ENCODE measurements around the gene METTL22. TPM values are rescaled to one million over a fixed set of nuclear protein-coding genes. Genes with fewer than 3 reads are reported as not detected.

Gene METTL22
- total RNA-seq, 8 experiments from 2014 or later, result 16.3 to 42.9 (median 30.6) TPM

- in situ Hi-C loops (cut with MboI; ENCODE audit: low pct_unique_long_range_greater_than_20kb in 2 of 9, low sequenced_read_pairs in 9 of 9, unreplicated experiment in 9 of 9), result no loop called here
- Histone ChIP-seq H3K4me3 (no peak overlapping the region), H3K27ac (no peak overlapping the region), H3K4me1 (replicated peaks in 1 of 2) (peaks cover 13 to 17% of the 10 kb centered on the region in 2 donors)
- WGBS, 10 experiments, result 8 to 100% (median 95%) methylated on average over 1 to 2 of the region's 2 CpGs; no CpG with 5 or more reads in 3 of the 10 experiments
- ATAC-seq (replicated peaks in 6 of 8), result no peak
These were observed 36.5 kb upstream of the METTL22 start for GRCh38 chr16:8585041-8585440.

GRCh38 chr16:8585857-8586256 is 35.6 kb upstream of the METTL22 start:
- 8 to 100% (median 60%) methylated on average over 1 to 3 of the region's 3 CpGs; no CpG with 5 or more reads in 1 of the 10 experiments for WGBS, 10 experiments
- Histone ChIP-seq H3K4me3 (no peak overlapping the region), H3K4me1 (replicated peaks in 1 of 2) (peaks cover 17 to 18% of the 10 kb centered on the region in 2 donors), H3K27ac (no peak overlapping the region)
- in situ Hi-C loops (cut with MboI; ENCODE audit: low pct_unique_long_range_greater_than_20kb in 2 of 9, low sequenced_read_pairs in 9 of 9, unreplicated experiment in 9 of 9), result no loop called here
- peak in 1 of 8 experiments; percentile 20 for ATAC-seq (replicated peaks in 6 of 8)

GRCh38 chr16:8587065-8587464 is 34.4 kb upstream of the METTL22 start:
- Histone ChIP-seq H3K4me3 (no peak overlapping the region), H3K27ac (no peak overlapping the region), H3K4me1 (replicated peaks in 1 of 2) (peaks cover 11 to 12% of the 10 kb centered on the region in 2 donors)
- peak in 1 of 8 experiments; percentile 21 for ATAC-seq (replicated peaks in 6 of 8)
- in situ Hi-C loops (cut with MboI; ENCODE audit: low pct_unique_long_range_greater_than_20kb in 2 of 9, low sequenced_read_pairs in 9 of 9, unreplicated experiment in 9 of 9), result no loop called here

- H3K4me3 ChIP-seq, result peak overlapping the region in 1 of 5 donors; percentile 33
- ATAC-seq (replicated peaks in 6 of 8), result peak in 1 of 8 experiments; percentile 12
These were observed 32.8 kb upstream of the METTL22 start for GRCh38 chr16:8588682-8589056.

GRCh38 chr16:8589057-8589899 is 32.2 kb upstream of the METTL22 start:
- peak overlapping the region; percentile 29 to 39 (median 34) for H3K4me3 ChIP-seq
- peaks cover 9 to 12% of the 10 kb centered on the region in 2 donors for H3K4me1 ChIP-seq (replicated peaks in 1 of 2)
- in situ Hi-C loops (cut with MboI; ENCODE audit: low pct_unique_long_range_greater_than_20kb in 2 of 9, low sequenced_read_pairs in 9 of 9, unreplicated experiment in 9 of 9), result no loop called here
- H3K27ac ChIP-seq, result no peak overlapping the region
- peak in 6 of 8 experiments; percentile 71 to 86 (median 80) for ATAC-seq (replicated peaks in 6 of 8)
- 0 to 10% (median 0%) methylated on average over 1 to 12 of the region's 64 CpGs; no CpG with 5 or more reads in 3 of the 10 experiments for WGBS, 10 experiments

More at GRCh38 chr16:8588682-8589056, 32.8 kb upstream of the METTL22 start:
- in situ Hi-C loops (cut with MboI; ENCODE audit: low pct_unique_long_range_greater_than_20kb in 2 of 9, low sequenced_read_pairs in 9 of 9, unreplicated experiment in 9 of 9), result no loop called here
- Histone ChIP-seq H3K27ac (no peak overlapping the region), H3K4me1 (replicated peaks in 1 of 2) (peaks cover 9 to 12% of the 10 kb centered on the region in 2 donors)
- WGBS, 10 experiments, result 0 to 21% (median 0%) methylated on average over 1 to 8 of the region's 9 CpGs; no CpG with 5 or more reads in 3 of the 10 experiments

- peak in 6 of 8 experiments; percentile 48 to 60 (median 56) for ATAC-seq (replicated peaks in 6 of 8)
- peaks cover 9 to 12% of the 10 kb centered on the region in 2 donors for H3K4me1 ChIP-seq (replicated peaks in 1 of 2)
- 14 to 20% methylated on average over 1 to 5 of the region's 41 CpGs; no CpG with 5 or more reads in 8 of the 10 experiments for WGBS, 10 experiments
- in situ Hi-C loops (cut with MboI; ENCODE audit: low pct_unique_long_range_greater_than_20kb in 2 of 9, low sequenced_read_pairs in 9 of 9, unreplicated experiment in 9 of 9), result no loop called here
- no peak within 1 kb of the TSS for H3K27ac ChIP-seq
- peak within 1 kb of the TSS; percentile 29 to 39 (median 34) for H3K4me3 ChIP-seq
These were observed 31.4 kb upstream of the METTL22 start, which contains the start of gene TMEM114 for GRCh38 chr16:8589900-8590688. Gene TMEM114, minus strand, starts transcription at chr16:8590511. Its CDS starts 673 bp downstream, at chr16:8589838.

GRCh38 chr16:8590811-8591210 is 30.7 kb upstream of the METTL22 start:
- no peak for ATAC-seq (replicated peaks in 6 of 8)
- 0 to 100% (median 94%) methylated on average over 1 to 3 of the region's 3 CpGs for WGBS, 10 experiments
- no peak overlapping the region for H3K4me3 ChIP-seq
- H3K4me1 ChIP-seq (replicated peaks in 1 of 2), result peaks cover 9 to 12% of the 10 kb centered on the region in 2 donors
- in situ Hi-C loops (cut with MboI; ENCODE audit: low pct_unique_long_range_greater_than_20kb in 2 of 9, low sequenced_read_pairs in 9 of 9, unreplicated experiment in 9 of 9), result no loop called here
- no peak overlapping the region for H3K27ac ChIP-seq

- H3K27ac ChIP-seq, result no peak overlapping the region
- in situ Hi-C loops (cut with MboI; ENCODE audit: low pct_unique_long_range_greater_than_20kb in 2 of 9, low sequenced_read_pairs in 9 of 9, unreplicated experiment in 9 of 9), result no loop called here
- no peak for ATAC-seq (replicated peaks in 6 of 8)
- WGBS, 10 experiments, result 40 to 100% (median 81%) methylated on average over 1 to 3 of the region's 3 CpGs; no CpG with 5 or more reads in 2 of the 10 experiments
- H3K4me3 ChIP-seq, result no peak overlapping the region
- H3K4me1 ChIP-seq (replicated peaks in 1 of 2), result peaks cover 9 to 12% of the 10 kb centered on the region in 2 donors
These were observed 30.0 kb upstream of the METTL22 start for GRCh38 chr16:8591451-8591850.

- in situ Hi-C loops (cut with MboI; ENCODE audit: low pct_unique_long_range_greater_than_20kb in 2 of 9, low sequenced_read_pairs in 9 of 9, unreplicated experiment in 9 of 9), result no loop called here
- Histone ChIP-seq H3K27ac (no peak overlapping the region), H3K4me1 (replicated peaks in 1 of 2) (peaks cover 3 to 8% of the 10 kb centered on the region in 2 donors), H3K4me3 (no peak overlapping the region)
- 7 to 82% (median 60%) methylated on average over 1 to 9 of the region's 9 CpGs; no CpG with 5 or more reads in 1 of the 10 experiments for WGBS, 10 experiments
- peak in 2 of 8 experiments; percentile 24 to 30 for ATAC-seq (replicated peaks in 6 of 8)
These were observed 27.3 kb upstream of the METTL22 start for GRCh38 chr16:8594149-8594666.

- Histone ChIP-seq H3K4me3 (no peak overlapping the region), H3K27ac (no peak overlapping the region), H3K4me1 (replicated peaks in 1 of 2) (no peaks in the 10 kb centered on the region)
- no peak for ATAC-seq (replicated peaks in 6 of 8)
- in situ Hi-C loops (cut with MboI; ENCODE audit: low pct_unique_long_range_greater_than_20kb in 2 of 9, low sequenced_read_pairs in 9 of 9, unreplicated experiment in 9 of 9), result no loop called here
- WGBS, 10 experiments, result 0 to 100% (median 58%) methylated on average over 1 to 2 of the region's 5 CpGs; no CpG with 5 or more reads in 4 of the 10 experiments
These were observed 25.7 kb upstream of the METTL22 start for GRCh38 chr16:8595783-8596182.

- Histone ChIP-seq H3K4me1 (replicated peaks in 1 of 2) (no peaks in the 10 kb centered on the region), H3K4me3 (no peak overlapping the region), H3K27ac (no peak overlapping the region)
- in situ Hi-C loops (cut with MboI; ENCODE audit: low pct_unique_long_range_greater_than_20kb in 2 of 9, low sequenced_read_pairs in 9 of 9, unreplicated experiment in 9 of 9), result no loop called here
- ATAC-seq (replicated peaks in 6 of 8), result no peak
- 0 to 86% methylated on average over 1 of the region's 1 CpG; no CpG with 5 or more reads in 8 of the 10 experiments for WGBS, 10 experiments
These were observed 24.9 kb upstream of the METTL22 start for GRCh38 chr16:8596581-8596980.

- no peak overlapping the region for H3K4me3 ChIP-seq
- H3K4me1 ChIP-seq (replicated peaks in 1 of 2), result no peaks in the 10 kb centered on the region
- peak in 5 of 8 experiments; percentile 38 to 65 (median 50) for ATAC-seq (replicated peaks in 6 of 8)
- 29 to 80% (median 69%) methylated on average over 1 to 8 of the region's 11 CpGs; no CpG with 5 or more reads in 5 of the 10 experiments for WGBS, 10 experiments
- no peak overlapping the region for H3K27ac ChIP-seq
- in situ Hi-C loops (cut with MboI; ENCODE audit: low pct_unique_long_range_greater_than_20kb in 2 of 9, low sequenced_read_pairs in 9 of 9, unreplicated experiment in 9 of 9), result no loop called here
These were observed 21.2 kb upstream of the METTL22 start for GRCh38 chr16:8600144-8600775.

Measured in motor neuron (in vitro differentiated cells).